HepG2 (cell line): ENCODE measurements around the gene HDLBP. TPM values are rescaled to one million over a fixed set of nuclear protein-coding genes. Genes with fewer than 3 reads are reported as not detected.

ENCODE experiments used
- ADNP ChIP-seq: sonication (generic); formaldehyde crosslinking; IDR thresholded peaks from 2 replicates; pipeline ENCODE4 v1.4.0; 2020; ENCODE audit warnings: missing genetic modification reagents
- ARNT2 ChIP-seq: sonication (generic); formaldehyde crosslinking; IDR thresholded peaks from 2 replicates; pipeline ENCODE4 v1.8.0; 2022; ENCODE audit warnings: mild to moderate bottlenecking, low read depth, missing genetic modification reagents, moderate library complexity
- DRAP1 ChIP-seq: IDR thresholded peaks from 2 replicates; pipeline ENCODE4 v1.6.1; 2016; ENCODE audit warnings: missing genetic modification reagents, missing compliant biosample characterization
- HIC2 ChIP-seq: sonication (generic); formaldehyde crosslinking; IDR thresholded peaks from 2 replicates; pipeline ENCODE4 v1.9.0; 2022; ENCODE audit warnings: low read depth, missing genetic modification reagents
- JDP2 ChIP-seq: sonication (generic); formaldehyde crosslinking; IDR thresholded peaks from 2 replicates; pipeline ENCODE4 v1.8.1; 2022; ENCODE audit warnings: missing genetic modification reagents, borderline replicate concordance
- JUNB ChIP-seq: sonication (generic); formaldehyde crosslinking; IDR thresholded peaks from 2 replicates; pipeline ENCODE4 v1.8.0; 2022; ENCODE audit warnings: missing genetic modification reagents, mild to moderate bottlenecking, borderline replicate concordance
- KAT7 ChIP-seq: IDR thresholded peaks from 2 replicates; pipeline ENCODE4 v1.6.1; 2018; ENCODE audit warnings: borderline replicate concordance, missing compliant biosample characterization
- MXD4 ChIP-seq: IDR thresholded peaks from 2 replicates; pipeline ENCODE4 v1.6.1; 2016; ENCODE audit warnings: mild to moderate bottlenecking, missing biosample characterization, missing genetic modification reagents
- PCBP2 ChIP-seq: fragments of 200-400 bp; formaldehyde crosslinking; optimal IDR thresholded peaks from 2 replicates; pipeline ENCODE3; 2018; ENCODE audit warnings: low read length, low read depth; ENCODE audit not compliant: poor library complexity, severe bottlenecking
- PRMT3 ChIP-seq: sonication (generic); formaldehyde crosslinking; IDR thresholded peaks from 2 replicates; pipeline ENCODE4 v1.8.1; 2022; ENCODE audit warnings: low read depth, mild to moderate bottlenecking, moderate library complexity, missing genetic modification reagents, borderline replicate concordance
- SP140L ChIP-seq: sonication (generic); formaldehyde crosslinking; IDR thresholded peaks from 2 replicates; pipeline ENCODE4 v1.4.0; 2020; ENCODE audit warnings: missing genetic modification reagents, borderline replicate concordance
- SPEN ChIP-seq: sonication (generic); formaldehyde crosslinking; IDR thresholded peaks from 2 replicates; pipeline ENCODE4 v1.5.1; 2020; ENCODE audit warnings: low read depth, mild to moderate bottlenecking, missing genetic modification reagents
- SRSF4 ChIP-seq: fragments of 200-400 bp; formaldehyde crosslinking; IDR thresholded peaks from one replicate; pipeline ENCODE4 v1.6.1; 2018; ENCODE audit warnings: mild to moderate bottlenecking, low read depth, low read length, moderate library complexity; ENCODE audit not compliant: poor library complexity, severe bottlenecking
- STAT6 ChIP-seq: sonication (generic); formaldehyde crosslinking; IDR thresholded peaks from 2 replicates; pipeline ENCODE4 v1.4.0; 2020; ENCODE audit warnings: missing genetic modification reagents, mild to moderate bottlenecking, borderline replicate concordance
- ZNF180 ChIP-seq: sonication (generic); formaldehyde crosslinking; IDR thresholded peaks from 2 replicates; pipeline ENCODE4 v1.4.0; 2020; ENCODE audit warnings: low read depth, missing genetic modification reagents, borderline replicate concordance
- ZNF350 ChIP-seq: sonication (generic); formaldehyde crosslinking; IDR thresholded peaks from 2 replicates; pipeline ENCODE4 v1.4.0; 2020; ENCODE audit warnings: mild to moderate bottlenecking, low read depth, missing genetic modification reagents, borderline replicate concordance
- ZNF577 ChIP-seq: sonication (generic); formaldehyde crosslinking; IDR thresholded peaks from 2 replicates; pipeline ENCODE4 v1.4.0; 2020; ENCODE audit warnings: mild to moderate bottlenecking, low read depth, missing genetic modification reagents, borderline replicate concordance
- ZNF639 ChIP-seq: conservative IDR thresholded peaks from 2 replicates; pipeline ENCODE4 v1.6.1; 2018; ENCODE audit warnings: missing genetic modification reagents
- ZNF841 ChIP-seq: sonication (generic); formaldehyde crosslinking; IDR thresholded peaks from 2 replicates; pipeline ENCODE4 v1.8.1; 2023; ENCODE audit warnings: missing genetic modification reagents, borderline replicate concordance
- ZNF879 ChIP-seq: sonication (generic); formaldehyde crosslinking; IDR thresholded peaks from 2 replicates; pipeline ENCODE4 v1.8.1; 2023; ENCODE audit warnings: missing genetic modification reagents
- ZSCAN20 ChIP-seq: sonication (generic); formaldehyde crosslinking; IDR thresholded peaks from 2 replicates; pipeline ENCODE4 v1.4.0; 2020; ENCODE audit warnings: missing genetic modification reagents, mild to moderate bottlenecking, borderline replicate concordance
- polyA plus RNA-seq, 8 experiments: library from polyadenylated mRNA; depleted of rRNA in 3 of 8; stranded (reverse) in 7 of 8; unstranded in 1 of 8; fragments of >200 nt; fragmentation: Illumina TruSeq in 4 of 8; extraction: Trizol in 4 of 8; gene quantifications; 2 replicates each; pipeline versions ENCODE4 v1.2.1 to v1.2.3, GENCODE V29; 2011 to 2016; ENCODE audit warnings: low read depth in 4 of 8, missing spikeins in 1 of 8, mixed read lengths in 1 of 8; ENCODE audit not compliant: insufficient read depth in 1 of 8
- total RNA-seq, 5 experiments: library from RNA; depleted of rRNA; stranded (reverse); fragments of >200 nt; fragmentation: Illumina TruSeq; extraction: Trizol; gene quantifications; 2 replicates each; pipeline ENCODE4 v1.2.3, GENCODE V29; 2016; ENCODE audit warnings: low read depth in 1 of 5

The HDLBP gene
- total and polyA plus RNA-seq, 2 of the 13 experiments (the other 11 are each of a cell fraction or from before 2014, with no cell fraction given), result 464 to 707 TPM

- TF ChIP-seq DRAP1 (CRISPR knock-in tag) (0 out of 2 replicates have a peak, but pooled peaks have one; percentile 26), KAT7 (CRISPR knock-in tag) (peak; percentile 75), MXD4 (CRISPR knock-in tag) (peak; percentile 25; the same call in 1 of the 2 replicates), ZNF350 (peak; percentile 78; the same call in 1 of the 2 replicates), JDP2 (CRISPR knock-in tag) (no peak), SRSF4 (no peak), SPEN (CRISPR knock-in tag) (0 out of 2 replicates have a peak, but pooled peaks have one; percentile 31), STAT6 (no peak; the same call in 1 of the 2 replicates), SP140L (CRISPR knock-in tag) (no peak), ZNF879 (no peak; the same call in 1 of the 2 replicates), ZNF577 (CRISPR knock-in tag) (no peak), PCBP2 (no peak), ZSCAN20 (CRISPR knock-in tag) (no peak), PRMT3 (CRISPR knock-in tag) (no peak; the same call in 1 of the 2 replicates), ARNT2 (peak; percentile 23; the same call in 1 of the 2 replicates), ZNF639 (CRISPR knock-in tag) (no peak), ADNP (CRISPR knock-in tag) (no peak), ZNF180 (CRISPR knock-in tag) (no peak), HIC2 (0 out of 2 replicates have a peak, but pooled peaks have one; percentile 24), JUNB (CRISPR knock-in tag) (no peak), ZNF841 (CRISPR knock-in tag) (no peak)
Measured at GRCh38 chr2:241350878-241351639, 35.6 kb upstream of the HDLBP start (continued).
